ENCODE measurements around the gene ME3. TPM values are rescaled to one million over a fixed set of nuclear protein-coding genes. Genes with fewer than 3 reads are reported as not detected.
A peak's percentile ranks its signal among the peaks of the same experiment; 100 is the strongest.

Gene ME3
- total RNA-seq, 5 donors from 2014 or later (not counting 1 experiment from before 2014, with no cell fraction given) = 2.2 to 5.0 (median 4.3) TPM

- Histone ChIP-seq H3K4me3 (ENCODE audit: control insufficient read depth in 1 of 2, extremely low read depth in 1 of 2, low read length in 1 of 2) (no peak overlapping the region), H3K27ac (ENCODE audit: low read length) (no peak overlapping the region), H3K36me3 (ENCODE audit: control insufficient read depth in 2 of 2, extremely low read depth in 1 of 2, insufficient read depth in 1 of 2, low read length in 1 of 2) (no peaks in the 10 kb centered on the region), H3K9me3 (no peaks in the 10 kb centered on the region), H3K27me3 (replicated peaks in 1 of 2; ENCODE audit: control insufficient read depth in 2 of 2, extremely low read depth in 1 of 2, insufficient read depth in 2 of 2, low read length in 1 of 2) (peaks cover 0 to 10% of the 10 kb centered on the region in 2 experiments), H3K4me1 (ENCODE audit: control insufficient read depth in 1 of 2, extremely low read depth in 1 of 2, insufficient read depth in 2 of 2, low read length in 2 of 2) (no peaks in the 10 kb centered on the region)
- H3K4me1 Mint-ChIP-seq = peaks cover 0 to 4% (median 3%) of the 10 kb centered on the region in 3 donors
- ChIA-PET CTCF (no interaction called here), POLR2A (interaction anchor here in 1 of 2 donors (0.6 kb wide), 1 partner anchor 175 kb away, joined by 3 read pairs; no protein-coding TSS in a partner anchor)
- no peak overlapping the region for H3K4me3 Mint-ChIP-seq
- H3K9me3 Mint-ChIP-seq = no peaks in the 10 kb centered on the region
- H3K36me3 Mint-ChIP-seq = no peaks in the 10 kb centered on the region
- peaks cover 2 to 7% of the 10 kb centered on the region in 2 donors for H3K27me3 Mint-ChIP-seq
- no peak for DNase-seq
- H3K27ac Mint-ChIP-seq = no peak overlapping the region
- peak in 1 of 4 experiments; percentile 17 for ATAC-seq (replicated peaks in 1 of 4)
- 59% methylated on average over 4 of the region's 6 CpGs for WGBS (ENCODE audit: insufficient coverage)
These were observed 39.7 kb downstream of the ME3 start for GRCh38 chr11:86632499-86633269.

GRCh38 chr11:86630229-86630981 is 42.0 kb downstream of the ME3 start:
- Histone ChIP-seq H3K4me3 (ENCODE audit: control insufficient read depth in 1 of 2, extremely low read depth in 1 of 2, low read length in 1 of 2) (no peak overlapping the region), H3K9me3 (no peaks in the 10 kb centered on the region), H3K27ac (ENCODE audit: low read length) (no peak overlapping the region), H3K27me3 (replicated peaks in 1 of 2; ENCODE audit: control insufficient read depth in 2 of 2, extremely low read depth in 1 of 2, insufficient read depth in 2 of 2, low read length in 1 of 2) (peaks cover 0 to 10% of the 10 kb centered on the region in 2 experiments), H3K4me1 (ENCODE audit: control insufficient read depth in 1 of 2, extremely low read depth in 1 of 2, insufficient read depth in 2 of 2, low read length in 2 of 2) (no peaks in the 10 kb centered on the region), H3K36me3 (ENCODE audit: control insufficient read depth in 2 of 2, extremely low read depth in 1 of 2, insufficient read depth in 1 of 2, low read length in 1 of 2) (no peaks in the 10 kb centered on the region)
- peaks cover 2 to 7% of the 10 kb centered on the region in 2 donors for H3K27me3 Mint-ChIP-seq
- no peaks in the 10 kb centered on the region for H3K4me1 Mint-ChIP-seq
- POLR2A ChIA-PET = interaction anchor here in 1 of 2 donors (0.6 kb wide), 1 partner anchor 530 kb away, joined by 3 read pairs; no protein-coding TSS in a partner anchor
- no peak overlapping the region for H3K27ac Mint-ChIP-seq
- WGBS (ENCODE audit: insufficient coverage) = 90% methylated on average over 6 of the region's 8 CpGs
- CTCF ChIA-PET = no interaction called here
- H3K9me3 Mint-ChIP-seq = no peaks in the 10 kb centered on the region
- no peak for DNase-seq
- H3K4me3 Mint-ChIP-seq = no peak overlapping the region
- ATAC-seq (replicated peaks in 1 of 4) = no peak
- H3K36me3 Mint-ChIP-seq = no peaks in the 10 kb centered on the region

- Mint-ChIP-seq H3K4me1 (no peaks in the 10 kb centered on the region), H3K27ac (no peak overlapping the region), H3K27me3 (peaks cover 2 to 7% of the 10 kb centered on the region in 2 donors), H3K9me3 (no peaks in the 10 kb centered on the region), H3K4me3 (no peak overlapping the region), H3K36me3 (no peaks in the 10 kb centered on the region)
- WGBS (ENCODE audit: insufficient coverage) = 79% methylated on average over 2 of the region's 7 CpGs
- H3K4me1 ChIP-seq (ENCODE audit: control insufficient read depth in 1 of 2, extremely low read depth in 1 of 2, insufficient read depth in 2 of 2, low read length in 2 of 2) = no peaks in the 10 kb centered on the region
- POLR2A ChIA-PET = interaction anchor here in 1 of 2 donors (0.6 kb wide), 1 partner anchor 529 kb away, joined by 3 read pairs; no protein-coding TSS in a partner anchor
- H3K27me3 ChIP-seq (replicated peaks in 1 of 2; ENCODE audit: control insufficient read depth in 2 of 2, extremely low read depth in 1 of 2, insufficient read depth in 2 of 2, low read length in 1 of 2) = peaks cover 0 to 10% of the 10 kb centered on the region in 2 experiments
- no peaks in the 10 kb centered on the region for H3K36me3 ChIP-seq (ENCODE audit: control insufficient read depth in 2 of 2, extremely low read depth in 1 of 2, insufficient read depth in 1 of 2, low read length in 1 of 2)
- no peak overlapping the region for H3K27ac ChIP-seq (ENCODE audit: low read length)
- CTCF ChIA-PET = no interaction called here
- H3K4me3 ChIP-seq (ENCODE audit: control insufficient read depth in 1 of 2, extremely low read depth in 1 of 2, low read length in 1 of 2) = no peak overlapping the region
- DNase-seq (no peak), ATAC-seq (replicated peaks in 1 of 4) (no peak)
- no peaks in the 10 kb centered on the region for H3K9me3 ChIP-seq
These were observed 43.2 kb downstream of the ME3 start for GRCh38 chr11:86629045-86629706.

GRCh38 chr11:86627776-86628455 is 44.5 kb downstream of the ME3 start:
- Histone ChIP-seq H3K4me3 (ENCODE audit: control insufficient read depth in 1 of 2, extremely low read depth in 1 of 2, low read length in 1 of 2) (no peak overlapping the region), H3K27me3 (replicated peaks in 1 of 2; ENCODE audit: control insufficient read depth in 2 of 2, extremely low read depth in 1 of 2, insufficient read depth in 2 of 2, low read length in 1 of 2) (peaks cover 0 to 9% of the 10 kb centered on the region in 2 experiments), H3K4me1 (ENCODE audit: control insufficient read depth in 1 of 2, extremely low read depth in 1 of 2, insufficient read depth in 2 of 2, low read length in 2 of 2) (no peaks in the 10 kb centered on the region), H3K27ac (ENCODE audit: low read length) (no peak overlapping the region), H3K36me3 (ENCODE audit: control insufficient read depth in 2 of 2, extremely low read depth in 1 of 2, insufficient read depth in 1 of 2, low read length in 1 of 2) (no peaks in the 10 kb centered on the region), H3K9me3 (no peaks in the 10 kb centered on the region)
- Mint-ChIP-seq H3K27ac (no peak overlapping the region), H3K36me3 (no peaks in the 10 kb centered on the region), H3K9me3 (no peaks in the 10 kb centered on the region), H3K27me3 (peaks cover 2 to 3% of the 10 kb centered on the region in 2 donors), H3K4me1 (no peaks in the 10 kb centered on the region), H3K4me3 (no peak overlapping the region)
- no peak for DNase-seq
- ChIA-PET POLR2A (no interaction called here), CTCF (no interaction called here)
- WGBS (ENCODE audit: insufficient coverage) = 100% methylated on average over 3 of the region's 7 CpGs
- no peak for ATAC-seq (replicated peaks in 1 of 4)

GRCh38 chr11:86625981-86626380 is 46.4 kb downstream of the ME3 start:
- Histone ChIP-seq H3K27me3 (replicated peaks in 1 of 2; ENCODE audit: control insufficient read depth in 2 of 2, extremely low read depth in 1 of 2, insufficient read depth in 2 of 2, low read length in 1 of 2) (no peaks in the 10 kb centered on the region), H3K9me3 (no peaks in the 10 kb centered on the region), H3K4me3 (ENCODE audit: control insufficient read depth in 1 of 2, extremely low read depth in 1 of 2, low read length in 1 of 2) (no peak overlapping the region), H3K4me1 (ENCODE audit: control insufficient read depth in 1 of 2, extremely low read depth in 1 of 2, insufficient read depth in 2 of 2, low read length in 2 of 2) (no peaks in the 10 kb centered on the region), H3K36me3 (ENCODE audit: control insufficient read depth in 2 of 2, extremely low read depth in 1 of 2, insufficient read depth in 1 of 2, low read length in 1 of 2) (no peaks in the 10 kb centered on the region), H3K27ac (ENCODE audit: low read length) (no peak overlapping the region)
- POLR2A ChIA-PET = no interaction called here
- Mint-ChIP-seq H3K27ac (no peak overlapping the region), H3K4me3 (no peak overlapping the region), H3K36me3 (no peaks in the 10 kb centered on the region), H3K4me1 (no peaks in the 10 kb centered on the region), H3K9me3 (no peaks in the 10 kb centered on the region), H3K27me3 (peaks cover 0 to 3% of the 10 kb centered on the region in 2 donors)
- no peak for DNase-seq
- CTCF ChIA-PET = no interaction called here
- ATAC-seq (replicated peaks in 1 of 4) = no peak
- WGBS (ENCODE audit: insufficient coverage) = 67% methylated on average over 1 of the region's 2 CpGs

GRCh38 chr11:86625544-86625943 is 46.9 kb downstream of the ME3 start:
- WGBS (ENCODE audit: insufficient coverage) = 88% methylated on average over 1 of the region's 2 CpGs
- Mint-ChIP-seq H3K4me3 (no peak overlapping the region), H3K36me3 (no peaks in the 10 kb centered on the region), H3K27ac (no peak overlapping the region), H3K27me3 (peaks cover 0 to under 1% of the 10 kb centered on the region in 2 donors), H3K9me3 (no peaks in the 10 kb centered on the region), H3K4me1 (no peaks in the 10 kb centered on the region)
- ChIA-PET CTCF (no interaction called here), POLR2A (no interaction called here)
- DNase-seq = no peak
- Histone ChIP-seq H3K27ac (ENCODE audit: low read length) (no peak overlapping the region), H3K27me3 (replicated peaks in 1 of 2; ENCODE audit: control insufficient read depth in 2 of 2, extremely low read depth in 1 of 2, insufficient read depth in 2 of 2, low read length in 1 of 2) (no peaks in the 10 kb centered on the region), H3K36me3 (ENCODE audit: control insufficient read depth in 2 of 2, extremely low read depth in 1 of 2, insufficient read depth in 1 of 2, low read length in 1 of 2) (no peaks in the 10 kb centered on the region), H3K4me3 (ENCODE audit: control insufficient read depth in 1 of 2, extremely low read depth in 1 of 2, low read length in 1 of 2) (no peak overlapping the region), H3K9me3 (no peaks in the 10 kb centered on the region), H3K4me1 (ENCODE audit: control insufficient read depth in 1 of 2, extremely low read depth in 1 of 2, insufficient read depth in 2 of 2, low read length in 2 of 2) (no peaks in the 10 kb centered on the region)
- ATAC-seq (replicated peaks in 1 of 4) = no peak

All from T-cell (primary cell).